Forelimb muscle (tissue), 1 donor: ENCODE measurements around the gene SPACA4. TPM values are rescaled to one million over a fixed set of nuclear protein-coding genes. Genes with fewer than 3 reads are reported as not detected.
A peak's percentile ranks its signal among the peaks of the same experiment; 100 is the strongest.

Experiments
- DNase-seq: peaks from one replicate; pipeline ENCODE4 v3.0.0-alpha.2; 2013; ENCODE audit warnings: low read depth
- polyA plus RNA-seq: library from polyadenylated mRNA; unstranded; fragments of 120-200 nt; gene quantifications from one replicate; pipeline ENCODE4 v1.2.1, GENCODE V29; 2013; ENCODE audit not compliant: insufficient read length

The SPACA4 gene
- polyA plus RNA-seq, 1 donor, result not detected

DNA sequence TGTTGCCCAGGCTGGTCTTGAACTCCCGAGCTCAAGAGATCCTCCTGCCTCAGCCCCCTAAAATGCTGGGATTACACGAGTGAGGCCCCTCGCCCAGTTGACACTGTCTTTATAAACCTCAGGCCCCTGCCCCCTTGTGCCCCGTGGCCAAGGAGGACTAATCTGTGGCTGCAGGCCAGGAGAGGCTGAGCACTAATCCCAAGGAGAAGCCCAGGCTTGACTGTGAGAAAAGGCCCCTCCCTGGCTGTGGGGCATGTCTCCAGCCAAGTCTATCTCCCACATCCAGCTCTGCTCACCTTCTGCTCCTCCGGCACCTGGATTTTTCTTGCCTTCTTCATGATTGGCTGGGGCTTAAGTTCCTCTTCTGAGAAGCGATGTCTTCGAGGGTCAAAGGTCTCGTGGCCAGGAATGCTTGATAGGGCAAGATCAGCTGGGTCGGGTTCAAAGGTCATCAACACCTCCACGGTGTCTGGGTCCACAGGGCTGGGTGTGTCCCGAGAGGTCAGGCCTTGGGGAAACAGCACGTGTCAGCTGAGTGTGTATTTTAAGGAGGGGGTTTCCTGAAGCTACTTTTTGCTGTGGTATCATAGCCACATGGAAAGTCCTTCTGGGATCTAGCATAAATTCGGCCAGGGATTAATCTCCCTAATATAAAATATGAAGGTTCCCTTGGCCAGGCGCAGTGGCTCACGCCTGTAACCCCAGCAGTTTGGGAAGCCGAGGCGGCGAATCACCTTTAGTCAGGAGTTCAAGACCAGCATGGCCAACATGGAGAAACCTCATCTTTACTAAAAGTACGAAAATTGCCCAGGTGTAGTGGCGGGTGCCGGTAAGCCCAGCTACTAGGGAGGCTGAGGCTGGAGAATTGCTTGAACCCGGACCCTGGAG, 26.9 kb downstream of the SPACA4 start:
- no peak for DNase-seq

DNA sequence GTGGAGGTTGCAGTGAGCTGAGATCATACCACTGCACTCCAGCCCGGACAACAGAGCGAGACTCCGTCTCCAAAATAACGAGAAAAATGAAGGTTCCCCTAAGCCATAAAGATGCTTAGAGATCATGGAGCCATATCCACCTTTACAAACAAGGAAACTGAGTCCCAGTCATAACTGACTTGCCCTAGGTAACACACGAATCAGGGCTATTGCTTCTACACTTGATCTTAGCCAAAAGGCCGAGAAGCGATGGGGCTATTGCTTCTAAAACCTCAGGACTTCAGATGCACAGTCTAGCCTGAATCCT, 27.4 kb downstream of the SPACA4 start:
- DNase-seq, result no peak

DNA sequence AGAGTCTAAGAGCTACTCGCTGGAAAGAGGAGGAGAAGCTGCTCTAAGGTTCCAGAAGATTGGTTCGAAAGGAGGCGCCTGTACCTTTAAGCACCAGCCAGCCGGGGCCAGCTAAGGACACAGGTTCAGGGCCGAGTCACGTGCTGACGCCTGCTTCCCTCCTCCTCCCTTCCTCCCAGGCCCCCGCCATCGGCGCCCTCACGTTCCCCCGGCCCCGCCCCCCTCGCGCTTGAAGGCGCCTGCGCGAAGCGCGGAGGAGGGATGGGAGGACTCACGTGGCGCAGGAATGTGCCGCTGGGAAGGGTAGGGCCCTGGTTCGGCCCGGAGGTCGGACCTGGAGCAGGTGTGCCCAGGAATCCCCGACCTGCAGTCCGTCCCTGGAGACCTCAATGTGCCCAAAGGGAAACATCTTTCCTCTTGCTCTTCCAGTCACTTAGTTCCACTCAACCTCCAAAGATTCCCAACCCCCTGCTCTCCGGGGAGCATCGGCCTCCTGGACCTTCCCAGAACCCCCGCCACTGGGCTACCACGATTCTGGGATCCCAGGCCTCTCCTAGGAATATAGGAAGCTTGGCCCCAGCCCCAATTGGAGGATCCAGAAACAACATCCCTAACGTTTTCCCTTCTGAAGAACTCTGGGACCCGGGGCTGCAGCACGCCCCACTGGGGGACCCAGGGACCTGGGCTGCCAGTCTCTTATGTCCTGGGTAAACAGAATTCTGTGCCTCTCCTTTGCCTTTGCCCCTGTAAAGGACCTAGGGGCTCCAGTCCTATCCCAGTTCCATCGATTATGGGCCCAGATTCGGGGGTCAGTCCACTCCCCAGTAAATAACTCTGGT, 28.1 kb downstream of the SPACA4 start:
- DNase-seq, result peak; percentile 79

DNA sequence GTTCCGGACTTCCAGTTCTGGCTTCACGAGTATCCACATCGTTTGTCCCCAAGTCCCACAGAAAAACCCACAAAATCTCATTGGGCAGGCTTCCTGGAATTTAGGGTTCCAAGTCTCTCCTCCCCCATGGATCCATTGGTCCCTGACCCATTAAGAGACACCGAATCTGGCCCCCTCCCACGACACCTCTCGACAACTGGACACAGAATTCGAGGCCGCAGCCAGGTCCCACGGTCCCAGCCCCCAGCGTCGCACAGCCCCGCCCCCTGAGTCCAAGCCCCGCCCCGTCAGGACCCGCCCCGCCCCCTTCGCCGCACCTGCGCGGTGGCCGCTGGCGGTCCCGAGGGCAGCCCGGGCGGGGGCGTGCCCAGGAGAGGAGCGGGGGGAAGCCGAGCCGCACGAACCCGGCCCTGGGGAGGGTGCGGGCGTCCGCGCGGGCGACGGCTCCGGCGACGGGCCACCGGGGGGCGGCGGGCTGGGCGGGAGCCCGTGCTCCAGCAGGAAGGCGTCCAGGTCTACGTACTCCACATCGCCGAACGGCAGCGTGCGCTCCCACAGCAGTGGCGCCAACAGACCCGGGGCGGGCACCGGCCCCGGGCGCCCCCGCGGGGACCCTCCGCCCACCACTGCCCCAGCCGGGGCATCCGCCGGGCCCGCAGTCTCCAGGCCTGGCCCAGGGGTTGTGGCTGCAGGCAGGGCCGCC, 28.9 kb downstream of the SPACA4 start:
- no peak for DNase-seq

DNA sequence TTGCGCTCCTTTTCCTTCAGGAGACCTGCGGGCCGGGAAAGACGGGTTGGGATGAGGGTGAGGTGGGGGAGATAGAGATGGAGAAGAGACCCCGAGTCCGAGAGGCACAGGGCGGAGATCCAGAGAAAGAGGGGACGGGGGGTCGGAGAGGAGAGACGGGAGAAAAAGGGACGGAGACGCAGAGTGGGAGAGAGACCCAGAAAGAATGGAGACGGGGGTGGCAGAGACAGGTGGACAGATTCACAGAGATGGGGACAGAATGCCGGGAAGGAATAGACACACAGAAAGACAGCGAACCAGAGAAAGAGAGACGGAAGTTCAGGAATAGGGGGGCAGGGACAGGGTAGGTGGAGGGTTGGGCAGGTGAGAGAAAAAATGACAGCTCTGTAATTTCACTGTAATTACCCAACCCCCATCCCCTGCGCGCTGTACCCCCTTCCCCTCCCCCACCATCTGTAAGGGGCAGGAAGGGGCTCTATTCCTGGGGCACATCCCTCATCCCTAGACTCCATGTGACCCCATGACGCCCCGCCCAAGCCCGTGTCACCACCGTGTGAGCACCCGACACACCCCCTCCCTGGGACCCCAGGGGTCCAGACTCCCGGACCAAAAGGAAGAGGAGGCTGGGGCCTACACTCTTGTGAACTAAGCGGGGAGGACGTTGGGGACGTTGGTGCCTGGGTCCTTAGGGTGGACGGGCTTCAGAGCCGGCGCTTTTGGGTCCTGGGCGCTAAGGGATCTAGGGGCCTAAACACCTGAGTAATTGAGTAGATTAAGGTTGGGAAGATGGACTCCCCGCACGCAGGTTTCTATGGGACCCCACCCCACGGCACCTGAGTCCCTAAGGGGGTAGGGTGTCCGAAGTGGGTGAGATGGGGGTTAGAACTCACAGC, 29.7 kb downstream of the SPACA4 start:
- DNase-seq, result no peak

DNA sequence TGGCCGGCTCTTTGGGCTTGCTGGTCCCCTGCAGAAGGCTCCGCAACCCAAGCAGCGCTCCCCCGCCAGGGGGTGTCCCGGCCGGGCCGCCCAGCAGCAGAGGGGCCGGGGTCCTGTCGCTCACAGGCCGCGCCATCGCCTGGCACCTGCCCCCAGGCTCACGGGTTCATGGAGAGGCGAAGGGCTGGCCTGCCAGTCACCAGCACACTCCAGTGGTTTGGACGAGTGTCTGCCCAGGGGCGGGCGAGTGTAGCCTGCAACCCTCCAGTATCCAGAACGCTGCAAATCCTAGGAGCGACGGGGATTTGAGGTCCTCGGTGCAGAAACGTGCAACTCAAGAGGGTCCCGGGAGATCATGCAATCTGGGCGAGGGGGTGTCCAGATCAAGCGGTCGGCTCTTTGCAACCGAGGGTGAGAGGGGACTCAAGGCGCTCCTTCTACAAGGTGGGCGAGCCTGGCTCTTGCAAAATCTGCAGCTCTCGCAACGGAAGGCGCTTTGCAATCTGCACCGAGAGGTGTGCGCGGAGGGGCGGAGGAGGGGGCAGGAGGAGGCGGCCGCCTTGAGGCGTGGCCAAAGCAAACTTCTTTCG, 30.4 kb downstream of the SPACA4 start, which contains the start of gene DBP:
Gene DBP, minus strand, starts transcription at position 521 of the 590 bp plus-strand sequence. Its CDS starts 385 bp downstream, at position 136.
- no peak for DNase-seq

DNA sequence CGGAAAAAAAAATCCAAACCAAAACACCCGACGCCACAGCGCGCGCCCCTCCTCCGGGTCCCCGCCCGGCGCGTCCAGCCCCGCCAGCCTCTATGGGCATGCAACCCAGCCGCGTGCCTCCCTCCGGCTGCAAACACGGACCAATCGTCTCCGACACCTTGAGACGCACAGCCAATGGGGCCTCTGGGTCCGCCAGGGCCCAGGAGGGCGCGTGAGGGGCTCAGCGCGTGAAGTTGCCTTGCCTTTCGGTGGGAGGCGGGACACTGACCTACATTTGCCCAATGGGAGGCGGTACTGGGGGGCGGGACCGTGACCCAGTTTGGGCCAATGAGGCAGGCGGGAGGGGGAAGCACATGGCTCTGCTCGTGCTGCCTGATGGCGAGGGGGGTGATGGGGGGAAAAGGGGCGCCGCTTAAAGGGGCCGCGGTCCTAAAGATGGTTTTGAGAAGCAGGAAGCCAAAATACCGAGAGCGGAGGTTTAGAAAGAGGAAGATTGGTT, 31.0 kb downstream of the SPACA4 start:
- DNase-seq, result peak; percentile 90

DNA sequence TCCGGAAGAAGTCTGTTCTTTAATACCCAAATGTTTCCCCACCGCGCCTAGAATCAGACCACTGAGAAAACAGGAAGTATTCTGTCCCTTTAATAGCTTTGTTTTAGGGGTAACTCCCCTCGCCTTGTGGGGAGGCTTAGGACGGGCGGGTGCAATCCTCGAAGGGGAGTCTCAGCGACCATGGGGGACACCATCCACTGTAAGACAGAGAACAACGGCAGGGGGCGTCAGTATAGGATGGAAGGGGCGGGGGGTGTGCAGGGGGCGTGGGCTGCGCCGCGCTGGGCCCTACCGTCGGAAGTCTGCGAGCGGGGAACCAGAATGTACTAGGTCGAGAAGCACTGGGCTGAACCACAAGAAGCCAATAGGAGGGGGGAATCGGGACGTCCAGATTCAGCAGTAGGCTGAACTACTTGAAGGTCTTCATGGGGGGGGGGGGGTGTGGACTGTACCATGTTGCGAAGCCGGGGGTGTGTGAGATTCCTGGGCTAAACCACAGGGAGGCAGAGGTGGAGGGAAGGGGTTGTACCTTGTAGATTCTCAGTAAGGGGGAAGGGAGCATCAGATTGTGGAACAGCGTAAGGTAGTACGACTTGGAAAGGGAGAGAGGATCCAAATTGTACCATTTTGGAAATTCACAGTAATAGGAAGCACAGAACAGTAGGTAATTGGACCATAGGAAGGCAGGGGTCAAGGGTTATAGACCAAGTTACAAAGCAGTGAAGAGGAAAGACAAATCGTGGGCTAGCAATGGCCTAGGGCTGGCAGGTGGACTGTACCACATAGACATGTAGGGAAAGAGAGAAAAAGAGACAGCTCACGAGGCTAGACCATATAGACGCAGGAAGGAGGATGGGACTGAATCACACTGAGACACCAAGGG, 31.6 kb downstream of the SPACA4 start:
- DNase-seq, result peak; percentile 84

DNA sequence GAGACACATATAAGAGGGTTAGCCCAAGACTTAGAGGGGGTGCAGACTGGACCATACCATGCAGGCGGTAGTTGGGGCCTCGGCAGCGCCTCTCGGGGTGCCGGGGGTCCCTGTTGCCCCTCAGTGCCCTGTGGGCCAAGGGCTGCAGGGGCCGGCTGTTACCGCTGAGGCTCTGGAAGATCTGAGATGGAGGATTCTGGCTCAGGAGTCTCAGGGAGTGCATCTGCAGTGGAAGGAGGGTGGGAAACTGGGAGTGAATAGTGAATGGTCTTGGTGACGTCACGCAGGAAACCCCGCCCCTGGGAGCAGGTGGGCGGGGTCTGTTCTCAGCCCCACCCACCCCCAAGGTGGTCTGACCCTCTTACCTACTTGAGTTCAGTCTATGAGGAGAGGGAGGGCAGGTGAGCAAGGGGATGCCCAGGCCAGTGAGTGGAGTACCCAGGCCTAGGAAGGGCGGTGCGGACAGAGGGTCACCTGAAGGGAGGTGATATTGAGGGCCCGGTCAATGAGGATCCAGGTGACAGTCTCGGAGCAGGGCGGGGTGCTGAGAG, 32.4 kb downstream of the SPACA4 start:
- DNase-seq, result no peak

DNA sequence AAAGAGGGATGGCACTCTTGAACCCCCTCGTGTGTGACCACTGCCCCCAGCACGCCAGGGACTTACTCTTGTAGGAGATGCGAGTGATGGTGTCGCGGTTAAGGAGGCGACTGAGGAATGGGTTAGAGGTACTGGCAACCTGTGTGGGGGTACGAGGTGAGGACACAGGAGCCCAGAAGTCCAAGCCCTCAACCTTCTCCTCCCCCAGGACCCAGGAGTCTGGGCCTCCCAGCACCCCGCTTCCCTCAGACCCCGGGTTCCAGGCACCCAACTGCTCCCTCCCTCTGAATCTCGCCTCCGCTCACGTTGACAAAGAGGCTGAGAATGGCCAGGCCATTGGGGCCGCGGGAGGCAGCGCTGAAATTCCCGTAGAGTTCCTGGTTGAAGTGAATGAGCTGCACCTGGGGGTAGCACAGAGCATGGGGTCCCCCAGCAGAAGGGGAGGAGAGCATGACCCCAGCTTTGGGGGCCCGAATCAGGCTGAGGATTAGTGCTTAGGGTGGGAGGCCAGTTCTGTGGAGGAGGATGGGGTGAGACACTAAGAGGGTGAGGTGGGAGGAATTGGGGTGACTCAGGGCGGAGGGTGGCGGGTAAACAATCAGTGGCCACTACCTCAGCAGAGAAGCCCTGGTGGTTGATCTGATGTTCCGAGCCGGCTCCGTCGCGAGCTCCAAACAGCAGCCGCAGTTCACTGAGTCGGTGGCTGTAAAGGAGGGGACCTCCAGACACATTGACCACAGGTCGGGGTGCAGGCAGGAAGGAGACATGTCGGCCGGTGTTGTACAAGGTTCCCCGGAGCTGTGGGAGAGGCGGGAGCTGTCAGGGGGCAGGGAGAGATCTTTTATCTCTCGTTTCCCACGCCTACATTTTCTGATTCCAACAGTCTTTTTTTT, 33.2 kb downstream of the SPACA4 start:
- DNase-seq, result no peak

DNA sequence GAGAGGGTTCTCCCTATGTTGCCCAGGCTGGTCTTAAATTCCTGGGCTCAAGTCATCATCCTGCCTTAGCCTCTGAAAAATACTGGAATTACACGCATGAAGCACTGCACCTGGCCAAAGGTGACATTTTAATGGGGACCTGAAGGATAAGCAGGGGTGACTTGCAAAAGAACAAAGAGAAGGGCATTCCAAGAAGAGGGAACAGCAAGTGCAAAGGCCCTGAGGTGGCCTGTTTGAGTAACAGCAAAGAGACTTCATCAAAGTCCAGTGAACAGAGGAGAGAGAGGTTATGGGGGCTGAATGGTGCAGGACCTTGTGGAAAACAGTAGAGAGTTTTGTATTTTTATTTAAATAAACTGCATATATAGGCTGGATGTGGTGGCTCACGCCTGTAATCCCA, 35.3 kb downstream of the SPACA4 start:
- DNase-seq, result no peak

DNA sequence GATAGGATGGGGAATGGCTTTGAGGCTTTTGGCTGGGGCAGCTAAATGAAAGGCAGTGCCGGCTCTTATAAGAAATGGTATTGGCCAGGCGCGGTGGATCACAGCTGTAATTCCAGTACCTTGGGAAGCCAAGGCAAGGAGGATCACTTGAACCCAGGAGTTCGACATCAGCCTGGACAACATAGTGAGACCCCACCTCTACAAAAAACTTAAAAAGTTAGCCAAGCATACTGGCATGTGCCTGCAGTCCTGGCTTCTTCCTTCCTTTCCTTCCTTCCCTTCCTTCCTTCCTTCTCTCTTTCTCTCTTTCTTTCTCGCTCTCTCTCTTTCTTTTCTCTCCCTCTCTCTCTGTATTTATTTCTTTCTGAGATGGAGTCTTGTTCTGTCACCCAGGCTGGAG, 36.3 kb downstream of the SPACA4 start:
- DNase-seq, result no peak

DNA sequence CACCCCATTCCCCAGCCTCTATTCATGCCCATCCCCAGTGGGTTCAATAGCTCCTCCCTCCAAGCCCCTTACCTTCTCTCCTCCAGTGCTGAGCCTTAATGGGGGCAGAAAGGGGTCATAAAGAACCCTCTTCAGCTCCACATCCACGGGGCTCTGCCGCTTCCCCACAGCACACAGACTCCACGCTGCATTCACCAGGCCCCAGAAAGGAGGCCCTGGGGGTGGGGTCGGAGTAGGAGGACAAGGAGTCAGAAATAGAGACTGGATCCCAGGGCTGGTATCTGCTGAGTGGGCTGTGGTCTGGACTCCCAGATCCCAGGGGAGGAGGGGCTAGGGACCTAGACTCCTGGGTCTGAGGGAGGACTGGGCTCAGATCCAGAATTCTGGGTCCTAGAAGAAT, 37.8 kb downstream of the SPACA4 start:
- no peak for DNase-seq

DNA sequence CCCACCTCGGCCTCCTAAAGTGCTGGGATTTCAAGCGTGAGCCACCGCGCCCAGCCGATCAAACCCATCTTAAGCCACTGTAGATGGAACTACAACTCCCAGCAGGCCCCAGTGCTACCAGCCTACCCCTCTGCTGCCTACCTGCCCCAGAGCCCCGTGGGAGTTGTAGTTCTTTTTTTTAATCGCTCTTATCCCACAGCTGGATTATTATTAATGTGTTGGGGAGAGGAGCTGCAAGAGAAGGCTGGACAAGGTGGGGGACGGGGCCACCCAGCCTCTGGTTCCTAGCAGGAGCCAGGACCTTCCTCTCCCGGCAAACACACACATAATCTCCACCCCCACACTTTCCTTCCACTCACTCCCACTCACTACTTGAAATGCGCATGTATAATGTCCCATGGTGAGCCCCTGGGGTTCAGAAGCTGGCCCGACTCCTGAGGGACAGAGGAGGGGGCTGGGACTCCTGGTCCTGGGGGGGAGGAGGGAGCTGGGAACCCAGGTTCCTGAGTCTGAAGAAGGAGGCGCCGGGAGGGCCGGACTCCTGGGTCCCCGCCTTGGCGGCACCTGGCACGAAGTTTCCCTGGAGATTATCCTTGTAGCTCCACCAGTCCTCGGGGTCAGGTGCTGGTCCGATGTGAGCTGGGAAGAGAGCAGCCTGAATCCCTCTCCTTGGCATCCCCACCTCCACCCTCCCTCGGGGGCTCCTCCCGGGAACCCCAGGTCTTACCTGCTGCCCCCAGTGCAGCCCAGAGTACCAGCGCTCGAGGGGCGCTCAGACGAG, 38.5 kb downstream of the SPACA4 start:
- no peak for DNase-seq

DNA sequence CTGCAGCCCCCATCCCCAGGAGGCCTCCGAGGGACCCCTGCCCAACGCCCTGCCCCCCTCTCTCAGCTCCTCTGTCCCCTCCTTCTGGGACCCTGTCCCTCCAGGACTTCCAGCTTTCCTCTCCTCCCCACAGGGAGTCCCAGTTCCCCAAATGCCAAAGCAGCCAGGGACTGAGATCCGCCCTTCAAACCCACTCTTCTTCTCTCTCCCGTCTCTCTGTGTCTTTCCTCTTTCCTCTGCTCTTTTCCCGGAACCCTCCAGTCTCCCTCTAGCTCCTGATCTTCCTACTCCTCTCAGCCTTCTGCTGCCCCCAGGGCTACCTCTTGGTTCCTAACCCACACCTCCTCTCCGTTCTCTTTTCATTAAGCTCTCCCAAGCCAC, 39.1 kb downstream of the SPACA4 start:
- no peak for DNase-seq

DNA sequence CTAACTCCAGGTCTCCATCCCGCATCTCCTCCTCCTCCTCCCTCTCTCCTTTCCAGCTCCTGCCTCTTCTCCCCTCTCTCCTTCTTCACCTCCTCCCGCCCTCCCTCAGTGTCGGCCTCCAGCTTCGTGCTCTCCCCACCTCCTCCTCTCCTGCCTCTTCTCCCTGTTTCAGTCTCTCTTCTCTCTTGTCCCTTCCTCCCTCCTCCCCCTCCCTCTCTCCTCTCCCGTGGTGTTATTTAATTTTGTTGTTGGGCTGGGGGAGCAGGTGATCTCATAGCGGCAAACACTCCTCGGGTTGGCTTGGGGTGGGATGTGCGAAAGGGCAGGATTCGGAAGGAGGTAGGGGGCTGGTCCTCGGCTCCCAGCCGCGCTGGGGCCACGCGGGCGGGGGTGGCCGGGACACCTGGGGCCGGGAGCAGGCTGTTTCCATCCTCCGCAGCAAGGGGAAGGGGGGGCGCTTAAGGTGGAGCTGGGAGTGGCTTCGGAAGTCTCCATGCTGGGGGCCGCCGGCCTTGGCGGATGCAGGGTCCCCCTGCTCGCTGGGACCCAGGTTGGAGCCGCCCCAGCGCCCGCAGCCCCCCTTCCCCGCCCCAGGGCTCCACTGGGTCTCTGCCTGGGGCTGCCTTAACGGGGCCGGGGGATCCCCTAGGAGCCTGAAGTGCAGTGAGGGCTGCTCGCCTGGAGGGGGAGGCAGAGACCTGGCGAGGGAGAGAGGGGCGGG, 39.6 kb downstream of the SPACA4 start, which contains the start of gene CA11:
Gene CA11, minus strand, starts transcription at position 187 of the 721 bp plus-strand sequence. CDS start 555 bp downstream, outside the sequence.
- no peak for DNase-seq
